Left renal cortex interstitium (tissue), 4 donors: Measurements from ENCODE around the gene KCTD14. TPM values are rescaled to one million over a fixed set of nuclear protein-coding genes. Genes with fewer than 3 reads are reported as not detected.
"Not testable (repeated sequence)": the region's sequence is repeated elsewhere in the genome, so short reads cannot be mapped to it uniquely, and the experiment has no call there.

Experiments used
- DNase-seq, 4 donors: peaks; one replicate each; pipeline ENCODE4 v3.0.0-alpha.2; 2013; ENCODE audit warnings: low read depth in 4 of 4, low spot score in 2 of 4, missing footprints in 1 of 4
- polyA plus RNA-seq, 4 donors: library from polyadenylated mRNA; unstranded; fragments of 120-200 nt; gene quantifications; one replicate each; pipeline ENCODE4 v1.2.1, GENCODE V29; 2013; ENCODE audit not compliant: insufficient read length in 4 of 4

The KCTD14 gene
- polyA plus RNA-seq, 4 donors, result 11.7 to 16.9 (median 13.3) TPM

DNA sequence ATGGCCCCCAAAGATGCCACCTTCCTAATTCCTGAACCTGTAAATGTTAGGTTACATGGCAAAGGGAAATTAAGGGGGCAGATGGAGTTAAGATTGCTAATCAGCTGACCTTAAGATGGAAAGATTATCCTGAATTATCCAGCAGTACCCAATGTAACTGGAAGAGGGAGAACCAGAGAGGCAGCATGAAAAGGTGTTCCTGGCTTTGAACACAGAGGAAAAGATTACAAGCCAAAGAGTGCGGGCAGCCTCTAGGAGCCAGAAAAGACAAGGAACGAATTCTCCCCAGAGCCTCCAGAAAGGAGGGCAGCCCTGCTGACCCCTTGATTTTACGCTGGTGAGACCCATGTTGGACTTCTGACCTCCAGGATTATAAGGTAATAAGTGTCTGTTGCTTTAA is 25.5 kb upstream of the KCTD14 start:
- DNase-seq, result no peak

GRCh38 chr11:78046486-78046854 is 23.4 kb upstream of the KCTD14 start:
- DNase-seq, result no peak

- peak in 3 of 4 donors; percentile 72 to 78 (median 75) for DNase-seq
These were observed 22.9 kb upstream of the KCTD14 start for GRCh38 chr11:78045851-78046485.

- DNase-seq, result no peak
These were observed 21.6 kb upstream of the KCTD14 start for GRCh38 chr11:78044706-78045105.

DNA sequence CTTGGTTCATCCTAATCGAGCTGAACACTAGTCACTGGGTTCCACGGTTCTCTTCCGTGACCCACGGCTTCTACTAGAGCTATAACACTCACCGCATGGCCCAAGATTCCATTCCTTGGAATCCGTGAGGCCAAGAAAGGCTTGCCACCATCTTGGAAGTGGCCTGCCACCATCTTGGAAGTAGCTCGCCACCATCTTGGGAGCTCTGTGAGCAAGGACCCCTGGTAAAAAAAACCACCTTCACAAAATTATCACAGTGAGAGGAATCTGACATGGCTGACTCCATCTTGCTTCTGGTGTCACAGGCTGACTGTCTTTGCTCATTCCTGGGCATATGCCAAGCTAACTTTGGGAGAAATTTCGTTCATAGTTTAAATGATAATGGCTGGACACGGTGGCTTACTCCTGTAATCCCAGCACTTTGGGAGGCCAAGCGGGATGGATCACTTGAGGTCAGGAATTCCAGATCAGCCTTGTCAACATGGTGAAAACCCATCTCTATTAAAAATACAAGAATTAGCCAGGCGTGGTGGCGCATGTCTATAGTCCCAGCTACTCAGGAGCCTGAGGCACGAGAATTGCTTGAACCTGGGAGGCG is 18.9 kb upstream of the KCTD14 start:
- no peak for DNase-seq

GRCh38 chr11:78041380-78041719 is 18.3 kb upstream of the KCTD14 start:
- DNase-seq, result not testable (repeated sequence)

- DNase-seq, result no peak
These were observed 17.8 kb upstream of the KCTD14 start for GRCh38 chr11:78040691-78041379.

GRCh38 chr11:78039919-78040671 is 17.0 kb upstream of the KCTD14 start:
- peak in 1 of 4 donors; percentile 42 for DNase-seq

DNA sequence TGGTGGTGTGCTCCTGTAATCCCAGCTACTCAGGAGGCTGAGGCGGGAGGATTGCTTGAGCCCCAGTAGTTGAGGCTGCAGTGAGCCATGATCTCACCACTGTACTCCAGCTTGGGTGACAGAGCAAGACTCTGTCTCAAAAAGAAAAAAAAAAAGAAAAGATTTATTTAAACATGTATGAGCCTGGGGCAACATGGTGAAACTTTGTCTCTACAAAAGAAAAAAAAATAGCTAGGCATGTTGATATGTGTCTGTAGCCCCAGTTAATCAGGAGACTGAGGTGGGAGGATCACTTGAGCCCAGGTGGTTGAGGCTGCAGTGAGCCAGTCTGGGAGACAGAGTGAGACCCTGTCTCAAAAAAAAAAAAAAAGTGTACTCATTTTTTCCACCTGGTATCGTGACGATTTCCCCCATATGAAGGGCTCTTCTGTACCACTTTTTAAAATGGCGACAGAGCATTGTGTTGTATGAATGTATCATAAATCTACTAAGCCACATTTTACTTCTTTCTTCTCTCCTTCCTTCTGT is 16.4 kb upstream of the KCTD14 start:
- no peak for DNase-seq

DNA sequence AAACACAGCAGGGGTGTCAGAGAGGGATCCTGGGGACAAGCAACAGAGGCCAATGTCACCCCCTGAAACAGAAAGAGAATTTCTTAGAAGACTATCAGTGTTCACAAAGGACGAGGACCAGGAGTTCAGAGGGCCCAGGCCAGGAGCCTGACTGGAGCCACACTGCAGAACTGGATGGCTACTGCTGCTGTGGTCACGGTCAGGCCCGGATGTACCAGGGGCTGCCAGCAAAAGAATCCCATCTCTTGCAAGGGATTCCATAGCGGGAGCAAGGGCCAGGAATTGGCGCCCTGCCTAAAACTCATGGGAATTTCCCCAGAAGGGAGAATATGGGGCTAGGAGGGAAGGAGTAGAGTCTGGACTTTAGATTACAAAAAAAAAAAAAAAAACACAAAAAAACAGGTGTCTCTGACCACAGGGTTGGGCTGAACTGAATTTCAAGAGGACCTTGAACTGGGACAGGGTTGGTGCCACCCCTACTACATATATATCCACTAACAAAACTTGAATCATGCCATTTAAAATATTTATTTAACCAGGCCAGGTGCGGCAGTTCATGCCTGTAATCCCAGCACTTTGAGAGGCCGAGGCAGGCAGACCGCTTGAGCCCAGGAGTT is 15.7 kb upstream of the KCTD14 start:
- DNase-seq, result no peak

- no peak for DNase-seq
These were observed 14.9 kb upstream of the KCTD14 start for GRCh38 chr11:78037825-78038620.

DNA sequence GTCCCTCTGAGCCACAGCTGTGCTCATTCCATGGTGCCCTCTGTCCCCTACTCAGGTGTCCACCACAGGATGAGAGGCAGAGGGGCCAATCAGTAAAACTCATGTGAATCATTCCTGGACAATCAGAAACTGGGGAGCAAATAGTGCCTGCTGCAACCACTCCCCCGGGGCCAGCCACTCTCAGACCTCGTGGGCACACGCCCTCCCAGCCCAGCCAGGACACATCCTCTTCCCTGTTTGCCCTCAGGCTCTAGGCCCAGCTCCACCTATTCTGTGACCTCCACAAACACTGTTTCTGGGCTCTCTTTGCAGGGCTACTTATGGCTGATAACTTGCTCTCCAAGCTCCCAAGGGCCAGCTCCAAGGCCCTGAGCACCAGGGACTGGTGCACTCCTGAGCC is 14.0 kb upstream of the KCTD14 start:
- no peak for DNase-seq

- no peak for DNase-seq
These were observed 13.2 kb upstream of the KCTD14 start for GRCh38 chr11:78036313-78036712.

GRCh38 chr11:78034623-78035022 is 11.5 kb upstream of the KCTD14 start:
- no peak for DNase-seq

DNA sequence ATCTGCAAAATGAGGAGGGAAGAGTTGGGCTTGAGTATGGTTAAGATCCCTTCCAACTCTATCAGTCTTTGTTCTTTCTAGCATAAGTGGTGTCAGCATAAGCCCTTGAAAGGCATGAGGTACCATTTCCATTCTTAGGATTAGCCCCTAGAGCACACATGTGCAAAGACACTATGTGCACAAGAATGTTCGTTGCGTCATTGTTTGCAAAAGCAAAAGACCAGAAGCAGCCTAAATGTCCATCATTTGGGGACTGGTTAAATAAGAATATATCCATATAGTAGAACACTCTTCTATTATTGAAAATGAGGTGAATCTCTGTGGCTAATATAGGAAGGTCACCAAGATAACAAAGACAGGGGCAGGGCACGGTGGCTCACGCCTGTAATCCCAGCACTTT is 10.0 kb upstream of the KCTD14 start:
- DNase-seq, result no peak

DNA sequence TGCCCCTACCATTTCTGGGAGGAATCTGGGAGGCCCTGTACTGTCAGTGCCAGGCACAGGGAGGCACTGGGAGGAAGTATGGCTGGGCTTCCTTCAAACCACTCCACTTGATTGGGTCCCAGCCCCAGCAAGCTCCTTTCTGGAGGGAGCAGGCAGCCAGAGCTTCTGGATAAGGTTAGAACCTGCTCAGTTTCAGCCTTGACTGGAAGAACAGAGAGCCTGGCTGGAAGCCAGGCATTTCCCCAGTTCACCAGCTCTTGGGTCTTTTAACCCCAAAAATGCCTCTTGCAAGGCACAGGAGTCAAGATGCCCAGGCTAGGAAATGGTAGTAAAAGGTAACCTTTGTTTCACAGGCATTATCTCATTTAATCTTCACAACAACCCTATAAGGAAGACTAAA is 9.0 kb upstream of the KCTD14 start:
- DNase-seq, result no peak

GRCh38 chr11:78031629-78032028 is 8.6 kb upstream of the KCTD14 start:
- no peak for DNase-seq

DNA sequence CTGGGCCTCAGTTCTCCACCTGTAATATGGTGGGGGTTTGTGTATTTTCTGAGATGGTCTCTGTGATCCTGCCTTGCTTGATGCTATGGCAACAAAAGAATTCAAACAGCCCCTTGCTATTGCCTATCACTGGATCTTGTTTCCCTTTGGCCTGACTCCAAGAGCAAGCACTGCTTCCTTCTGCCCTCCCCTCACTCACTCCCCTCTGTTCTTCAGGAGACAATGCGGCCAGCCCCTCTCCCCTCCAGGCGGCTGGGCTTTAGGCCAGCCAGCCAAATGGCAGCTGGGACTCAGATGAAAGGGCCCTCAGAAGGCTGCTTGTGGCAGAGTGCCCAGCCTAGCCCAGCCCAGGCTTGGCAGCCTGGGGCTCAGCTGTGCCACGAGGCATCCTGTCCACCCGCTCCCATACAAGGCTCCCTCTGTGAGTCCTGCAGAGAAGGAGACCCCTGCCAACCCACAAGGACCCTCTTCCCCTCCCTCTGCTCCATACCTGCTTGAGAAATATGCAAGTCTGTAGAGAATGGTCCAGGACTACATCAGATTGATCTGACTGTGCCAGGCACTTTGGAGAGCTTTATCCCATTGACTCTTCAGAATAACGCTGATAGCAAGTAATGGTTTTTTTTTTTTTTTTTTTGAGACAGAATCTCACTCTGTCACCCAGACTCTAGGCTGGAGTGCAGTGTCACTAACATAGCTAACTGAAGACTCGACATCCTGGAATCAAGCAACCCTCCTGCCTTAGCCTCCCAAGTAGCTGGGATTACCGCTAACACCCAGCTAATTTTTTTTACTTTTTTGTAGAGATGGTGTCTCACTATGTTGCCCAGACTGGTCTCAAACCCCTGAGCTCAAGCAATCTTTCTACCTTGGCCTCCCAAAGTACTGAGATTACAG is 7.6 kb upstream of the KCTD14 start:
- peak in 3 of 4 donors; percentile 53 to 73 (median 66) for DNase-seq

DNA sequence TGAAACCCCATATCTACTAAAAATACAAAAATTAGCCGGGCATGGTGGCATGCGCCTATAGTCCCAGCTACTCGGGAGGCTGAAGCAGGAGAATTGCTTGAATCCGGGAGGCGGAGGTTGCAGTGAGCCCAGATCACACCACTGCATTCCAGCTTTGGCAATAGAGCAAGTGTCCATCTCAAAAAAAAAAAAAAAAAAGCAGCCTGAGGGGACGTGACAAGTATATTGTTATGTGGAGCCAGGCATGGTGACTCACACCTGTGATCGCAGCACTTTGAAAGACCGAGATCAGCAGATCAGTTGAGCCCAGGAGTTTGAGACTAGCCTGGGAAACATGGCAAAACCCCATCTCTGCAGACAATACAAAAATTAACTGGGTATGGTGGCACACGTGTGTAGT is 5.3 kb upstream of the KCTD14 start:
- DNase-seq, result not testable (repeated sequence)
